CD4-positive, alpha-beta T cell treated with Interleukin-2 at 100 ng/mL for 4 hours (primary cell): ENCODE measurements around the gene UXS1.

Experiments
- DNase-seq: peaks from one replicate; pipeline ENCODE4 v3.0.0-alpha.2; 2020; ENCODE audit warnings: low spot score

The UXS1 gene

DNA sequence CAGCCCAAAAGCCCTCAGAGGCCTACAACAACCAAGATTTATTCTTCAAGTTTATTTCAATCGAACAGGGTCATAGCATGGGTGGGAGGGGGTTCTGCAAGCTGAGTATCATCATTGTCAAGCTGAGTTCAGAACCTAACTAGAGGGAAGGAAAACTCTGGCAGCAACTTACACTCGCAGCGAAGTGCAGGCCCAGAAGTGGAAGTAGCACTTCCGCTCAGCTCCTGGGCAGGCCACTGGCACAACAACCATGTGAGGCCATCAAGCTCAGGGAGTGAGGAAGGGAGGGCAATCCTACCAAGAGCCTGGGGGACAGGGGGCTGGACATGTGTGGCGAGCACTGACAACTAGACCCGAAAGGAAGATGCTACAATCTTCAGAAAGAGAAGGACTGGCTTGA lies 4.8 kb downstream of the UXS1 start:
- DNase-seq = no peak

- no peak for DNase-seq
Observed at GRCh38 chr2:106187273-106187891, 6.7 kb downstream of the UXS1 start.

DNA sequence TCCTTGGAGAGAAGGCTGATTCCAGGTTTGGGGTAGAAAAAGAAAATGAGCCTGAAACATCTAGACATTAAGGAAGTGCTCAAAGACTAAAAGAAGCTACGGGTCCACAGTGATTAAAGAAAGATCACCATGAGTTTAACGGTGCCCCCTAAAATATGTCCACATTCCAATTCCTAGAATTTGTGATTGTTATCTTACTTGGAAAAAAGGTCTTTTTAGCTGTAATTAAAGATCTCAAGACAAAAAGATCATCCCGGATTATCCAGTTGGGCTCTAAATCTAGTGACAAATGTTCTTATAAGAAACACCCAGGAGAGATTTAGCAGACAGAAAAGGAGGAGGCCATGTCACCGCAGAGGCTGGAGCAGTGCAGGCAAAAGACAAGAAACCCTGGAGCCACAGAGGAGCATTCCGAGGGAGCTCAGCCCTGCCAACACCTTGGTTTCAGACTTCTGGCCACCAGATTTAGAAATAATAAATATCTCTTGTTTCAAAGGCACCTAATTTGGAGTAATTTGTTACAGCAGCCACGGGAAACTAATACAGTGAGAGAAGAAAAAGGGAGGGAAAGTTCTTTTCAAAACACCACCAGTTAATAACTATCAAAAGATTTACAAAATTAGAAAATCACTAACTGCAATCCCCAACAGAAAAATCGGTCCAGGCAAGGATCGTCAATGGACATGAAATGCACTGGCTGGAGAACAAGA lies 8.5 kb downstream of the UXS1 start:
- DNase-seq = no peak

GRCh38 chr2:106184857-106185256 lies 9.2 kb downstream of the UXS1 start:
- no peak for DNase-seq

DNA sequence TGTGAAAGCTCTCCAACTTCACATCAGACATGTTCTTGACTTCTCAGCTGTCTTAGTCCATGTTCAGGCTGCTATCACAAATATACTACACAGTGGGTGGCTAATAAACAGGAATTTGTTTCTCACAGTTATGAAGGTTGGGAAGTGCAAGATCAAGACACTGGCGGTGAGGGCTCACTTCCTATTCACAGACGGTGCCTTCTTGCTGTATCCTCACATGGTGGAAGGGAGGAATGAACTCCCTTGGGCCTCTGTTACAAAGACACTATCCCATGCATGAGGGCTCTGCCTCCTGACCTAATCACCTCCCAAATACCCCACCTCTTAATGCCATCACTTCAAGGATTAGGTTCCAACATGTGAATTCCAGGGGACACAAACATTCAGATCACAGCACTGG lies 9.7 kb downstream of the UXS1 start:
- DNase-seq = no peak

DNA sequence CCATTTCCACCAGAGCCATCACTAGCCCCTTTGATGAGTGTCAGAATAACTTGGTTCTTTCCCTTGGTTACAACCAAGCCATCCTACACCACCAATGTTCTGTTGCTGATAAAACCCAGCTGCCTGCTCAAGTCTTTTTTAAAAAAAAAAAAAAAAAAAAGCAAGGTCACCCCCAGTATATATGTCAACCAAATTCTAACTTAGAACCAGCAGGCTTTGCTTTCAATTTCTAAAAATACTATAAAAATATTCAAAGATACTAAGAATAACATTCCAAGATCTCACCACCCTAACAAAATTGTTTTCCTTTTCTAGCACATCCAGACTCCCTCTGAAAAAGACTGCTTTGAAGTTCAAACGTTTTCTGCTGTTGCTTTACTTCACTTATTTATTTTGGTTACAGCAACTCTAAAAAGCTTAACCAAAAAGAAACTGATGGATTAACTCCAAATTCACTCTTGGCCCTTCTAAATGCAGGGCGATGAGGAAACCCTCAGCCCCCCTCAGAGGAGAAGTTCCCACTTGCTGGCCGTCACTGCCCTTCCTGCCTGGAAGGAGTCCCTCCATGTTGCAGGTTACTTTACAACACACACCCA lies 10.9 kb downstream of the UXS1 start:
- DNase-seq = no peak

DNA sequence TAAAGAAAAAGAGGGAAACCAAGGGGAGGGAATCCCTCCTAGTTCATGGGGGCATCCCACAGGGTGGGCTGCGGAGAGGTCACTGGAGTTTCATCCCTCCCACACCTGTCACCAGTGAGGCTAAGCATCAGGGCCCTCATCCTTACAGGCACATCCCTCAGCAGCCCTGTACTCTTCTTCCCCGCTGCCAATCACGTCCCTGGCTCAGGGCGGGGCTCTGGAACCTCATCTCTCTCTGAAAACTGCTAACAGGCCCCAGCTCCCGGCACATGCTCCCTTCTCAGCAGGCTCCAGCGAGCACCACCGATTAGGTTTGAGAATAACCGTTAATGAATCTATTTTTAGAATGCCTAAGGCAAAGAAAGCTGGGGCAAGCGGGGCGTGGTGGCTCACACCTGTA lies 13.0 kb downstream of the UXS1 start:
- DNase-seq = no peak

DNA sequence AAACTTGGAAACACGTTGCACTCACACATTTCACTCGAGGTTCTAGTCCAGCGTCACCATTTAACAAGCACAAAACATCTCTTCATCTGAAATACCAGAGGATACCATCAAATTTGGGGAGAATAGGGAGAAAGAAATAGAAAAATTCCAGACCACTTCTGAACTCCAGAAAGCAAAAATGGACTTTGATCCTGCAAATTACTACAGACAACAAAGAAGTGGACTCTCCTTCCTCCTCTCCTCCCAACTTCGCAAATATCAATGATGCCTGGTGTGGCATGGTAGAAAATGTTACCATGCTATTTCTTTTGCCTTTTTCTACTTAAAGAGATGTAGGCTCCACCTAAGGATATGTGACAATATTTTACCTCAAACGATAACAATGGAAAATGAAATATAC lies 13.5 kb downstream of the UXS1 start:
- no peak for DNase-seq

DNA sequence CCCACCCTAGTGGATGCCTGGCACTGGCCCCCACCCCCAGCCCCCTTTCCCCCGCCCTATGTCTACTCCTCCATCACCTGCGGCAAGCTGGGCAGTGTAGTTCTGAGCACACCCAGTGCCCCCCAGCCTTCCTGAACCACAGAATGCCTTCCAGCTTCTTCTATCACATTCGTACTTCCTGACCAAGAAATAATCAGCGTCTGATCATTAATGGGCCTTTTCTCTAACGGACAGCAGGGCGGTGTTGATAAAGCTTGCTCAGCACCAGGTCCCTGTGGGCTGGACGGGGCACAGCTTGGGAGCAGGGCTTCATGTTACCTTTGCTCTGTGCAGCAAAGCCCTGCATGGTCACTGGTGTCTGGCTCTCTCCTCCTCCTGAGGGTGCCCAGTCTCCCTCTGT lies 15.4 kb downstream of the UXS1 start:
- DNase-seq = no peak

- DNase-seq = no peak
Observed at GRCh38 chr2:106177581-106177980, 16.5 kb downstream of the UXS1 start.

DNA sequence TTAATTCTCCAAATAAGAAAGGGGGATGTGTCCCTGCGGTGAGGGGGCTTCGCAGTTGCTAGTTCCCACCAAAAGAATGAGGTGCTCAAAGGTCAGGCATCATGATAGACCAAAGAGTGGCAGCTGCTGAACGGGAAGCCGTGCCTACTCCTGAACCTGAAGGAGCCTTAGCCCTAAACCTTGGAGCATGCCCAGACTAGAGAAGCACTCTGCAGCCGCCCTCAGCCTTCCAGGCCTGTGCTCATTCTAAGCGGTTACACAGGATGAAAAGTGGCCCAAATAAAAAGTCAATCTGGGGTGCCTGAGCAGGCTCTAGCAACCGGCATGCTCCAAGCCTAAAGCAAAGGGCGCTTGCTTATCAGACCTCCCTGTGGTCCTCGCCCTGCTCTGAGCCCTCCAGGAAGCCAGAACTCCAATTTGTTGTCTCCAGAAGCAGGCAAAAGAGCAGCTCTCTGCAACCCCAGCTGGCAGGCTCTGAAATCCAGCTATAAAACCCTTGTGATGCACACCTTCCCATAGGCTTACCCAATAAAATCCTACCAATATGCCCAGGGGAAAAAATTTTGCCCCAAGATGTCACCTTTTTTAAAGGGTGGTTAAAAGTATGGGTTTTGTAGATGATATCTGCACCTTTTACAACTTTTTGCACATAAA lies 17.5 kb downstream of the UXS1 start:
- no peak for DNase-seq

DNA sequence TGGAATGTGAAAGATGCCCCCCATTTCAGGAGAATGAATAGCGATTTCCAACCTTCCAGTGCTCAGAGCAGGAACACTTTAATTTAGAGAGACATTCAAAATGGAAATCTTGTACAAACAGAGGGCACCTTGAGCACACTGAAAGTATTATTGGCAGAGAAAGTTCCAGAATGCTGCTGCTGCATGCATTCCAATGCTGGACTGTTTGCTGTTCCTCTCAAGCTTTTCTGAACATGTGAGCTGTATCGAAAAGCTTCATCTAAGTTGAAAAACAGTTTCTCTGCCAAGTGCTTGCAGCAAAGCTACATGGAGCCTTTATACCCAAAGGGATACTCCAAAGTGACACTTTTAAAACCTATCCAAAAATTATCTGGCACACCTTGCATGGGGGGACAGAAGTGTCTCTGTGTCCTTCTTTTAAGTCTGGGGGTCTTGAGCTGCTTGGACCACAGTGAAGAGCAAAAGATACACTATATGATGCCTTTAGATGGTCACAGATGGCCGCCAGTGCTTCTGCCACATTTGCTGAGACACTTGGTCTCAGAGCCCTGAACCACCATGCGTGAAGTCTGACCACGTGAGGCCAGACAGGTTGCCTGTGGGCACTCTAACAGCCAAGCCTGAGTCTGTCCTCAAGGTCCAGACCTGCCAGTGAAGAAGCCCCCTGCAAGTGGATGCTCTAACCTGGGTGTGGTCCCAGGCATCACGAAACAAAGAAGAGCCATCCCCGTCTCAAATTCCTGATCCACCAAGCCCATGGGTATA lies 18.8 kb downstream of the UXS1 start:
- DNase-seq = no peak

DNA sequence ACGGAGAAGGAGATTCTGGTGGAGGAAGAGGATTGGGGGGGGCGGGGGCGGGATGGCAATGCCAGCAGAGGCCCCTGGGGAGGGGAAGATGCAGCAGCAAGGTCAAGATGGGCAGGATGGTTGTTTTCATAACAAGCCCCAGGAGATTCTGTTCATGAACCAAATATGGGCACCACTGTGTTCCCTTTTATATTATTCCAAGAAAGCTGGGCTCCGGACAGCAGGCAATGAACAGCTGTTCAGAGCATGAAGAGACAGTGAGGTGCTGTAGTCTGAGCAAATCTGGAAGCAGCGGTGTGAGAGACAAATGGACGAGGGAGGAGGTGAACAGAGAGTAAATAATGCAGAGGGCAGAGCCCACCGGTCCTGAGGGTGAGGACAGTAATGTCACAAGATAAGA lies 20.0 kb downstream of the UXS1 start:
- no peak for DNase-seq

GRCh38 chr2:106172649-106173048 lies 21.5 kb downstream of the UXS1 start:
- no peak for DNase-seq

DNA sequence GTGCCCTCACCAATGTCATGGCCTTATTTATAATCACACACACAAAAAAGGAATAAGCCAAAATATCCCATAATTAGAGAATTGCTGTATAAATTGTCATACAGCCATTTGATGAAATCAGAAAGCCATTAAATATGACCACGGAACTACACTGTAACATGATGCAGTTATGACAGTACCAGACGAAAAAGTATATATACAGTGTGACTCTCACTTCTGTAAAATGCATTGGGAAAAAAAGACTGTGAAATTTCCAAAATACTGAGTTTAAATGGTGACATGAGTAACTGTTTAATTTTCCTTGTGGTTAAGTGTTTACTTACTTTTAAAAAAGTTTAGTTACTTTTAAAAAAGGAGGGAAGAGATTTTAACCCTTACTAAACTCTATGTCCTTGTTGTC lies 25.4 kb downstream of the UXS1 start:
- no peak for DNase-seq

DNA sequence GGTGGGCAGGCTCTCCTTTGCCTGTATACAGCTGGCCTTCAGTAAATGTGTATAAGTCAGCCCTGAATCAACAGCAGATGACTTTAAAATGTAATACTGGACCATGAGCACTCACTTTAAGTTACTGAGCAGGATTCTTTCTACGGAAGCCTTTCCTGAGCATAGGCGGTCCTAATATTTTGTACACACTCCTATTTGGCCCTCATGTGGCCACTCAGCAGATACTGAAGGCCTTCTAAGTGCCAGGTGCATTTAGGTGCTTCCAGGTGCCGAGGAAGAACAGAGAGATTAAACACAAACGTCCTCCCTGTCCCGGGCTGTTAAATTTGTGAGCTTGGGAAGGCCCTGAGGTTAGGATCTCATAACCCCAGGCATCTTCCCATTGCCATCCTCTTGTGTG lies 27.0 kb downstream of the UXS1 start:
- DNase-seq = no peak

GRCh38 chr2:106165561-106165960 lies 28.5 kb downstream of the UXS1 start:
- no peak for DNase-seq

GRCh38 chr2:106165029-106165428 lies 29.1 kb downstream of the UXS1 start:
- no peak for DNase-seq

GRCh38 chr2:106163948-106164545 lies 30.1 kb downstream of the UXS1 start:
- DNase-seq = no peak

- no peak for DNase-seq
Observed at GRCh38 chr2:106161938-106162820, 31.9 kb downstream of the UXS1 start.

- no peak for DNase-seq
Observed at GRCh38 chr2:106161341-106161740, 32.8 kb downstream of the UXS1 start.
